ENCODE measurements around the gene ADD2. TPM values are rescaled to one million over a fixed set of nuclear protein-coding genes. Genes with fewer than 3 reads are reported as not detected.

Gene ADD2
- total RNA-seq, 3 donors from 2014 or later: 0.43 to 4.0 (median 1.1) TPM

- no peak for TF ChIP-seq CTCF (IDR thresholded peaks at IDR 0.05)
- intact Hi-C loops (cut with DNase I, micrococcal nuclease): no loop called here
- H3K36me3 ChIP-seq (ENCODE audit: low read depth): no peaks in the 10 kb centered on the region
- no peaks in the 10 kb centered on the region for H3K9me3 ChIP-seq
- H3K4me1 ChIP-seq (ENCODE audit: low read depth): no peaks in the 10 kb centered on the region
- ATAC-seq: peak; percentile 34
- DNase-seq: peak in 2 of 3 donors; percentile 48 to 62
- no peak overlapping the region for H3K4me3 ChIP-seq
These were observed 21.5 kb upstream of the ADD2 start for GRCh38 chr2:70789304-70790135.

- intact Hi-C loops (cut with DNase I, micrococcal nuclease): no loop called here
- no peaks in the 10 kb centered on the region for H3K36me3 ChIP-seq (ENCODE audit: low read depth)
- H3K4me1 ChIP-seq (ENCODE audit: low read depth): no peaks in the 10 kb centered on the region
- no peak overlapping the region for H3K4me3 ChIP-seq
- DNase-seq (peak in 1 of 3 donors; percentile 29), ATAC-seq (no peak)
- H3K9me3 ChIP-seq: no peaks in the 10 kb centered on the region
- TF ChIP-seq CTCF (IDR thresholded peaks at IDR 0.05): no peak
These were observed 17.3 kb upstream of the ADD2 start for GRCh38 chr2:70785137-70785911.

- intact Hi-C loops (cut with DNase I, micrococcal nuclease): no loop called here
- no peaks in the 10 kb centered on the region for H3K9me3 ChIP-seq
- no peak for TF ChIP-seq CTCF (IDR thresholded peaks at IDR 0.05)
- no peaks in the 10 kb centered on the region for H3K4me1 ChIP-seq (ENCODE audit: low read depth)
- no peaks in the 10 kb centered on the region for H3K36me3 ChIP-seq (ENCODE audit: low read depth)
- DNase-seq: no peak
- H3K4me3 ChIP-seq: no peak overlapping the region
- no peak for ATAC-seq
These were observed 16.3 kb upstream of the ADD2 start for GRCh38 chr2:70784320-70784719.

GRCh38 chr2:70779911-70780545, 12.0 kb upstream of the ADD2 start:
- TF ChIP-seq CTCF (IDR thresholded peaks at IDR 0.05): no peak
- no peak for DNase-seq
- no peaks in the 10 kb centered on the region for H3K9me3 ChIP-seq
- no peak for ATAC-seq
- no peaks in the 10 kb centered on the region for H3K4me1 ChIP-seq (ENCODE audit: low read depth)
- H3K36me3 ChIP-seq (ENCODE audit: low read depth): no peaks in the 10 kb centered on the region
- intact Hi-C loops (cut with DNase I, micrococcal nuclease): no loop called here
- H3K4me3 ChIP-seq: no peak overlapping the region

- Histone ChIP-seq H3K36me3 (ENCODE audit: low read depth) (no peaks in the 10 kb centered on the region), H3K4me1 (ENCODE audit: low read depth) (no peaks in the 10 kb centered on the region), H3K4me3 (no peak overlapping the region), H3K9me3 (no peaks in the 10 kb centered on the region)
- intact Hi-C loops (cut with DNase I, micrococcal nuclease): no loop called here
- no peak for ATAC-seq
- no peak for DNase-seq
- TF ChIP-seq CTCF (IDR thresholded peaks at IDR 0.05): no peak
These were observed 11.5 kb upstream of the ADD2 start for GRCh38 chr2:70779491-70779890.
